GM21515 (cell line): ENCODE measurements around the gene CDH4.
"Not testable (repeated sequence)": the region's sequence is repeated elsewhere in the genome, so short reads cannot be mapped to it uniquely, and the experiment has no call there.

Source experiments
- ATAC-seq: cut with Tn5 transposase; IDR thresholded peaks from one replicate; pipeline ENCODE4 v1.9.1; 2021; ENCODE audit not compliant: unreplicated experiment

CDH4 gene

GRCh38 chr20:61973515-61974356 is 721.7 kb downstream of the CDH4 start:
- no peak for ATAC-seq

- ATAC-seq: no peak
These were observed 722.2 kb downstream of the CDH4 start for GRCh38 chr20:61974357-61974665.

- ATAC-seq: no peak
These were observed 723.5 kb downstream of the CDH4 start for GRCh38 chr20:61975407-61976129.

GRCh38 chr20:61976263-61976643 is 724.2 kb downstream of the CDH4 start:
- no peak for ATAC-seq

GRCh38 chr20:61976644-61977418 is 724.8 kb downstream of the CDH4 start:
- no peak for ATAC-seq

- no peak for ATAC-seq
These were observed 725.3 kb downstream of the CDH4 start for GRCh38 chr20:61977419-61977786.

GRCh38 chr20:61978491-61978890 is 726.4 kb downstream of the CDH4 start:
- no peak for ATAC-seq

- ATAC-seq: no peak
These were observed 727.0 kb downstream of the CDH4 start for GRCh38 chr20:61979090-61979489.

GRCh38 chr20:61979701-61980635 is 727.9 kb downstream of the CDH4 start:
- ATAC-seq: no peak

GRCh38 chr20:61980647-61981583 is 728.9 kb downstream of the CDH4 start:
- no peak for ATAC-seq

GRCh38 chr20:61981691-61982090 is 729.6 kb downstream of the CDH4 start:
- ATAC-seq: not testable (repeated sequence)

- ATAC-seq: no peak
These were observed 730.3 kb downstream of the CDH4 start for GRCh38 chr20:61982191-61982950.

GRCh38 chr20:61982951-61983315 is 730.9 kb downstream of the CDH4 start:
- ATAC-seq: no peak

- no peak for ATAC-seq
These were observed 731.9 kb downstream of the CDH4 start for GRCh38 chr20:61983965-61984364.

- ATAC-seq: not testable (repeated sequence)
These were observed 732.4 kb downstream of the CDH4 start for GRCh38 chr20:61984431-61984830.

- no peak for ATAC-seq
These were observed 733.0 kb downstream of the CDH4 start for GRCh38 chr20:61985096-61985495.

- ATAC-seq: no peak
These were observed 734.8 kb downstream of the CDH4 start for GRCh38 chr20:61986762-61987321.

GRCh38 chr20:61988665-61989064 is 736.6 kb downstream of the CDH4 start:
- no peak for ATAC-seq

- ATAC-seq: no peak
These were observed 737.7 kb downstream of the CDH4 start for GRCh38 chr20:61989741-61990140.
